ENCODE results near the gene PXMP4.

PXMP4 gene

DNA sequence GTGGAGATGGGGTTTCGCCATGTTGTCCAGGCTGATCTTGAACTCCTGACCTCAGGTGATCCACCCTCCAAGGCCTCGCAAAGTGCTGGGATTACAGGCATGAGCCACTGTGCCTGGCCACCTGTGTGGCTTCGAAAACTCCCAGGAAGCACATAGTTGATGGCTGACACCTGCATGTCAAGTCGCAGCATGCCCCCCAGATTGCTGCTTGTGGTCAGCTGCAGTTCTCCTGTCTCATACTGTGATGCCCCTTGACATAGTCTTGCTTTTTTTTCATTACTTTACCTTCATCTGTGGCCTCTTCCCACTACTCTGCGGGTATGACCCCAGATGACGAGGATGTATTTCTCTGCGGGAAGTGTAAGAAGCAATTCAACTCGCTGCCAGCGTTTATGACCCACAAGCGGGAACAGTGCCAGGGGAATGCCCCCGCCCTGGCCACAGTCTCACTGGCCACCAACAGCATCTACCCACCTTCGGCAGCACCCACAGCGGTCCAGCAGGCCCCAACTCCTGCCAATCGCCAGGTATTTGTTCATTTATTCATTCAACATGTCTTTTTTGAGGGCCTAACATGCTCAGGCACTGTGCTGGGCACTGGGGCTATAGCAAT lies 24.8 kb upstream of the PXMP4 start:
- DNase-seq (no peak), ATAC-seq (no peak)
- Mint-ChIP-seq H3K36me3 (ENCODE audit: low read depth) (peaks cover 15% of the 10 kb centered on the region), H3K4me1 (no peaks in the 10 kb centered on the region), H3K4me3 (no peak overlapping the region), H3K27me3 (no peaks in the 10 kb centered on the region), H3K9me3 (no peaks in the 10 kb centered on the region), H3K27ac (no peak overlapping the region)

- ATAC-seq (no peak), DNase-seq (no peak)
- Mint-ChIP-seq H3K27ac (no peak overlapping the region), H3K4me1 (no peaks in the 10 kb centered on the region), H3K9me3 (no peaks in the 10 kb centered on the region), H3K27me3 (no peaks in the 10 kb centered on the region), H3K4me3 (no peak overlapping the region), H3K36me3 (ENCODE audit: low read depth) (peaks cover 15% of the 10 kb centered on the region)
Measured at GRCh38 chr20:33744181-33744580, 24.1 kb upstream of the PXMP4 start.

DNA sequence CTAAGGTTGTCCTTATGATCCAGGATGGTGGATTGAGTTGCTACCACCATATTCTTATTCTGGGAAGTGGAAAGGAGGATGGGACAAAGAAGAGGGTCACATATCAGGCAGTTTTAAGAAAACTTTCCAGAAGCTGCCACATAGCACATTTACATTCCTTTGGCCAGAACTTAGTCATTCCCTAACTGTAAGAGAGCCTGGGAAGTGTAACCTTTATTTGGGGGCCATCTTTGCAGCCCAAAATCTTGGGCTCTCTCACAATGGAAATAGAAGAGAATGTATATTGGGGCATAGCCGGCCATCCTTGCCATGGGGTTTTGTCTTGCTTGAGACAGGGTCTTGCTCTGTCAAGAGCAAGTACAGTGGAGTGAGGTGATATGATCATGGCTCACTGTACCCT lies 20.1 kb upstream of the PXMP4 start:
- peaks cover 14% of the 10 kb centered on the region for H3K9me3 Mint-ChIP-seq
- ATAC-seq (no peak), DNase-seq (no peak)
- no peaks in the 10 kb centered on the region for H3K27me3 Mint-ChIP-seq
- H3K36me3 Mint-ChIP-seq (ENCODE audit: low read depth) = peaks cover 22% of the 10 kb centered on the region
- H3K27ac Mint-ChIP-seq = no peak overlapping the region
- no peak overlapping the region for H3K4me3 Mint-ChIP-seq
- H3K4me1 Mint-ChIP-seq = no peaks in the 10 kb centered on the region

DNA sequence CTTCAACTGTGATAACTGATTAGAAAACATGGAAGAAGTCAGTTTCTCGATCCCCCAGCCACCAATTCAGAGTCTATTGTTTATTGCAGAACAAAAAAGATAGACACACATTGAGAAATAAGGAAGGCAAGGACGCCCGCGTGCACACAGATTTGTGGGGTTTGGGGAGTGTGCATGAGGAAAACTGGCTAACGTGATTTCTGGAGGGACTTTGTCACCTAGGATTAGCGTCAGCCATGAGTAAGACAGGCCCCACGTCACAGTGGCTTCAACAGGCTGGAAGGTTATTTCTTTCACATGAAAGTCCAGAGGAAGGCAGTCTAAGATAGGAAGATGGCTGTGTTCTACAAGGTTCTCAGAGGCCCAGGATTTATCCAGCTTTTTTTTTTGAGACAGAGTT lies 19.4 kb upstream of the PXMP4 start:
- Mint-ChIP-seq H3K9me3 (peaks cover 14% of the 10 kb centered on the region), H3K27me3 (no peaks in the 10 kb centered on the region), H3K4me1 (no peaks in the 10 kb centered on the region), H3K27ac (no peak overlapping the region), H3K36me3 (ENCODE audit: low read depth) (peaks cover 22% of the 10 kb centered on the region), H3K4me3 (no peak overlapping the region)
- no peak for DNase-seq
- no peak for ATAC-seq

DNA sequence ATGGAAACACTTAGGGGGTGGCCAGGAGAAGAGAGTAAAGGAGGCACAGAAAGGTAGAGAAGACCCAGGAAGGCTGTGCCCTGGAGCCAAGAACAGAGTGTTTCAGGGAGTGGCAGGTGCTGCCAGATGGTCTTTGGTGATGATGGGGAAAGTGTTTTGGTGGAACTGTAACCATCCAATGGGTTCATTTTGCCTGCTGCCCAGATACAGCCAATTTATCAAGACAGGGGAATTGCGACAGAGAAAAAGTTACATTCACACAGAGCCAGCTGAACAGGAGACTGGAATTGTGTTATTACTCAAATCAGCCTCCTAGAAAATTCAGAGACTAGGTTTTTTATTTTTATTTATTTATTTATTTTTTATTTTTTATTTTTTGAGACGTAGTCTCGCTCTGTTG lies 16.9 kb upstream of the PXMP4 start:
- ATAC-seq = no peak
- H3K4me3 Mint-ChIP-seq = no peak overlapping the region
- no peaks in the 10 kb centered on the region for H3K27me3 Mint-ChIP-seq
- peaks cover 21% of the 10 kb centered on the region for H3K4me1 Mint-ChIP-seq
- H3K9me3 Mint-ChIP-seq = peaks cover 14% of the 10 kb centered on the region
- no peak for DNase-seq
- H3K36me3 Mint-ChIP-seq (ENCODE audit: low read depth) = peaks cover 22% of the 10 kb centered on the region
- H3K27ac Mint-ChIP-seq = no peak overlapping the region

- DNase-seq = no peak
- no peaks in the 10 kb centered on the region for H3K27me3 Mint-ChIP-seq
- H3K36me3 Mint-ChIP-seq (ENCODE audit: low read depth) = peaks cover 22% of the 10 kb centered on the region
- H3K27ac Mint-ChIP-seq = peak overlapping the region; percentile 4
- H3K9me3 Mint-ChIP-seq = peaks cover 14% of the 10 kb centered on the region
- no peak overlapping the region for H3K4me3 Mint-ChIP-seq
- peaks cover 30% of the 10 kb centered on the region for H3K4me1 Mint-ChIP-seq
- ATAC-seq = no peak
Measured at GRCh38 chr20:33733654-33734576, 13.8 kb upstream of the PXMP4 start.

DNA sequence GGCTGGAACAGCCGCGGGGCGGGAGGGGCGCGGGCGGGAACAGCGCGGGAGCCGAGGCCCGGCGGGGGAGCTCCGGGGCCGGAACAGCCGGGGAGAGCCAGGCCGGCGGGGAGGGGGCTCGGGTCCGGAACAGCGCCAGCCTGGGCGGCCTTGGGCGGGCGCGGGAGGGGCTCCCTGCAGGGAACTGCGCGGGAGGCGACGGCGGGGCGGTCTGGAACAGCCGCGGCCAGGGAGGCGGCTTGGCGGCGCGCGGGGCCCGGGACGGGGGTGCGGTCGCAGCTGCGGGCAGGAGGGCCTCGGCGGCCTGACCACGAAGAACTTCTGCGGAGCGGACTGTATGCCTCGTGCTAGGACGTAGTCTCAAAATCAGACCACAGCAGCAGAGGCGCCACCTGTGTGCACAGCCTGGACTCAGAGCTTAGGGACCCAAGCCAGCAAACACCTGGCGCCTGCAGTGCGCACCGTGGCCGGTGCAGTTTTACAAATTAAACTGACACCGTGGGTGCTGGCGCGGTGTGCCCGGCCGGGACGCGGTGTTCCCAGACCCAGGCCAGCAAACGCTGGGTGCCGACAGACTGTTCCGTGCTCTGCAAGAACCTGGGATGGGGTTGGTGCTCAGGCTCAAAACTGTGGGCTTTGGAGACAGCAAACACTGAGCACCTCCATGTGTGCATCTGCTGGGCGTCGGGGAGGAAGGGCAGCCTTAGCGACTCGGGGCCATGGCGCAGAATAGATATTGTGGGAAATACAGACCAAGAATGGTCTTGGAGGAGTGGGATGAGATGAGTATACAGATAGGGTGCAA lies 12.3 kb upstream of the PXMP4 start:
- Mint-ChIP-seq H3K27me3 (no peaks in the 10 kb centered on the region), H3K4me3 (peak overlapping the region; percentile 82), H3K9me3 (peaks cover 14% of the 10 kb centered on the region), H3K27ac (peak overlapping the region; percentile 53), H3K4me1 (peaks cover 30% of the 10 kb centered on the region), H3K36me3 (ENCODE audit: low read depth) (peaks cover 15% of the 10 kb centered on the region)
- peak; percentile 77 for DNase-seq
- ATAC-seq = peak; percentile 70

DNA sequence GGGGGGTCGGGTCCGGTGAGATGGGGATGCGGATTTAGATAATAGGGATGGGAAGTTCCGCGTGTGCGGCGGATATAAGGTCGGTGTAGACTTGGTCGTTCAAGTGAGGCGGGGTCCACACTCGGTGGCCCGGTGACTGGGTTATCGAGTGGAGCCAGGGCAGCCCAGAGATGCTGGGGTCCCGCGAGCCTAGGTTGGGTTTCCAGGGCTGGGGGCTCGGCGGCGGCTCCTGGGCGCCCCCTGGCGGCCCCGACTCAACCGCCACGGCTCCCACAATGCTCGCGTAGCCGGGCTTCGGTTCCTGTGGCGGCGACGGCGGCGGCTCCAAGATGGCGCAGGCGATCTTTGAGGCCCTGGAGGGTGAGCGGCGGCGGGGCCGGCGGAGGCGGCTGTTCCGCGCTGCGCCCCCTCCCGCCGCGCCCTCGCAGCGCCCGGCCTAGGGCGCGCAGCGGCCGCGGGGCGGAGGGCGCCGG lies 11.6 kb upstream of the PXMP4 start, which contains the start of gene ZNF341:
TSS of gene ZNF341 (plus strand) at position 304 of the 473 bp plus-strand sequence. CDS start at position 330, 26 bp downstream.
- Mint-ChIP-seq H3K27me3 (no peaks in the 10 kb centered on the region), H3K9me3 (peaks cover 11% of the 10 kb centered on the region)
- DNase-seq = peak; percentile 90

DNA sequence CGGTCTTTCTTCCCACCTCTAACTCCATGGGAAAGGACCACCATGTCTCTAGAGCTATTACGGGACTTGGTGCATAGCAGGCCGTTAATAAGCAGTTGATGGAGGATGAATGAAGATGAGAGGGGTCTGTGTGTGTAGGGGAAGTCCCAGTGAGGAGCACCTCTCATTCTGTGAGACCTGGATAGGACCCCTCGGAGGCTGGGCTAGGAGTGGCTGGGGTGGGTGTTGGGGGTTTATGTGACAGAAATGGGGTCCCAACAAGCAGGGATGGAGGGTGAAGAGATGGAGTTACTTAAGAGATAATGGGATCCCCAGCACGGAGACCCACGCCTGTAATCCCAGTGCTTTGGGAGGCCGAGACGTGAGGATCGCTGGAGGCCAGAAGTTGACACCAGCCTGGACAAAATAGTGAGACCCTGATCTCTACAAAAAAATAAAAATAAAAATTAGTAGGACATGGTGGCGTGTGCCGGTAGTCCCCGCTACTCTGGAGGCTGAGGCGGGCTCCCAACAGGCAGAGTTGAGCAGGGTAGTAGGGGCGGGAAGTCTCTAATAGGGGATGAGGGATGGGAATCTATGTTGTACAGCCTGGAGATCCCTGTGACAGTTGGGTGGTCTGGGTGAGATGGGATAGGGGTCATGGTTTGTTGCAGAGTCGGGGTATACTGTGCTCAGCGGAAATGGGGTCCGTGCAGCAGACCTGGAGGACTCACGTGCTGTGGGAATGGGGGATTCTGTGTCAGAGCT lies 11.0 kb upstream of the PXMP4 start:
- Mint-ChIP-seq H3K27ac (peak overlapping the region; percentile 76), H3K4me3 (peak overlapping the region; percentile 78), H3K36me3 (ENCODE audit: low read depth) (peaks cover 5% of the 10 kb centered on the region), H3K9me3 (peaks cover 7% of the 10 kb centered on the region), H3K27me3 (no peaks in the 10 kb centered on the region), H3K4me1 (peaks cover 30% of the 10 kb centered on the region)
- ATAC-seq = no peak
- DNase-seq = no peak

More for the DNA sequence above, 11.6 kb upstream of the PXMP4 start, which contains the start of gene ZNF341:
- H3K4me3 Mint-ChIP-seq = peak within 1 kb of the TSS; percentile 82
- peaks cover 11% of the 10 kb centered on the region for H3K36me3 Mint-ChIP-seq (ENCODE audit: low read depth)
- peaks cover 30% of the 10 kb centered on the region for H3K4me1 Mint-ChIP-seq
- H3K27ac Mint-ChIP-seq = peak within 1 kb of the TSS; percentile 76
- ATAC-seq = peak; percentile 77

- DNase-seq (no peak), ATAC-seq (no peak)
- Mint-ChIP-seq H3K4me3 (no peak overlapping the region), H3K4me1 (peaks cover 27% of the 10 kb centered on the region), H3K9me3 (no peaks in the 10 kb centered on the region), H3K27ac (no peak overlapping the region), H3K36me3 (ENCODE audit: low read depth) (no peaks in the 10 kb centered on the region), H3K27me3 (no peaks in the 10 kb centered on the region)
Measured at GRCh38 chr20:33729101-33729500, 9.0 kb upstream of the PXMP4 start.

DNA sequence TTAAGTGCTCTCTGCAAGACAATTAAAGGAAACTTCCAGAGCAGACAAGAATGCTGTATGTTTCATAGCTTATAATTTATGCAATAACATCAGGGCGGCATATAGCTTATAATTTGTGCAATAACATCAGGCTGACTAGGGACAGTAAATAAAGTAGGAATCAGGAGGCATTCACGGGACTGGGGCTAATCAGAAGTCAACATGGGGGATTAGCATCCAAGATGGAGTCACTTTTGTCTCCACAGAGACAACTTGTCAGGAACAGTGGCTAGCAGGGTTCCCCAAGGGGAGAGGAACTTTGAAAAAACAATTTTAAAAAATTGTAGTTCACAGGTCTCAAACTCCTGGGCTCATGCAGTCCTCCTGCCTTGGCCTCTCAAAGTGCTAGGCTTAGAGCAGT lies 8.4 kb upstream of the PXMP4 start:
- ATAC-seq = no peak
- Mint-ChIP-seq H3K27me3 (no peaks in the 10 kb centered on the region), H3K36me3 (ENCODE audit: low read depth) (no peaks in the 10 kb centered on the region), H3K4me3 (no peak overlapping the region), H3K4me1 (peaks cover 21% of the 10 kb centered on the region), H3K9me3 (no peaks in the 10 kb centered on the region), H3K27ac (no peak overlapping the region)
- no peak for DNase-seq

DNA sequence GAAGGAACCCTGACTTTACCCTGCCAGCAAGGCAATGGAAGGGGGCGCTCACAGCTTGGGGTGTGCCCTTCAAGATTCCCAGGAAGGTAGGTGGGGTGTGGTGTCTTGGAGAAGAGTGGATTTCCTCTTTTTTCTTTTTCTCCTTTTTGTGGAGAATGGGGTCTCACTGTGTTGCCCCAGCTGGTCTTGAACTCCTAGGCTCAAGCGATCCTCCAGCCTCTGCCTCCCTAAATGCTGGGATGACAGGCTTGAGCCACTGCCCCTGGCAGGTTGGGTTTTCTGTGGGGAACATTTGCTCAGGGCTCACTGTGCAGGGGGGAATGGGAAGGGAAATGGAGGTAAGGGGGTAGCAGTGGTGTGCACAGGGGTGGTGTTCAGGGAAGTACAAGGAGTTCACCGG lies 7.7 kb upstream of the PXMP4 start:
- Mint-ChIP-seq H3K4me1 (peaks cover 14% of the 10 kb centered on the region), H3K36me3 (ENCODE audit: low read depth) (no peaks in the 10 kb centered on the region), H3K27ac (no peak overlapping the region), H3K9me3 (no peaks in the 10 kb centered on the region), H3K27me3 (no peaks in the 10 kb centered on the region), H3K4me3 (no peak overlapping the region)
- DNase-seq (no peak), ATAC-seq (no peak)

DNA sequence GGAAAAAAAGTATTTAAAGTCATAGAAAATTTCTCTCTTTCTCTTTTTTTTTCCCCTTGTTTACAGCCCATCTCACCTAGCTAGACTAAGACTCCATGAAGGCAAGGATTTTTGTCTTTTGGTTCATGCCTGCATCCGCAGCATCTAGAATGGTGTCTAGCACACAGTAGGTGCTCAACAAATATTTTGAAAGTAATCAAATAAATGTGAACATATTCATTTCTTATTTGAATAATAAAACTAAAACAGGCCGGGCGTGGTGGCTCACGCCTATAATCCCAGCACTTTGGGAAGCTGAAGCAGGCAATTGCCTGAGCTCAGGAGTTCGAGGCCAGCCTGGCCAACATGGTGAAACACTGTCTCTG lies 7.0 kb upstream of the PXMP4 start:
- DNase-seq = no peak

More for the DNA sequence above, 7.0 kb upstream of the PXMP4 start:
- no peak overlapping the region for H3K4me3 Mint-ChIP-seq
- no peak for ATAC-seq
- peaks cover 9% of the 10 kb centered on the region for H3K4me1 Mint-ChIP-seq
- H3K9me3 Mint-ChIP-seq = no peaks in the 10 kb centered on the region
- no peaks in the 10 kb centered on the region for H3K27me3 Mint-ChIP-seq
- H3K36me3 Mint-ChIP-seq (ENCODE audit: low read depth) = no peaks in the 10 kb centered on the region
- H3K27ac Mint-ChIP-seq = no peak overlapping the region
